ENCODE results near the gene LRRC71.

- no peak for TF ChIP-seq POLR2A (IDR thresholded peaks at IDR 0.05)
- no peak for TF ChIP-seq CTCF (IDR thresholded peaks at IDR 0.05)
Measured at GRCh38 chr1:156957634-156958033, 37.2 kb downstream of the LRRC71 start.
